HG02885 (cell line): ENCODE data around the gene OTOP2.
"Not testable (repeated sequence)": the region's sequence is repeated elsewhere in the genome, so short reads cannot be mapped to it uniquely, and the experiment has no call there.

Source experiments
- ATAC-seq: cut with Tn5 transposase; IDR thresholded peaks from one replicate; pipeline ENCODE4 v1.9.1; 2021; ENCODE audit warnings: mild to moderate bottlenecking; ENCODE audit not compliant: unreplicated experiment, poor library complexity

Gene OTOP2

DNA sequence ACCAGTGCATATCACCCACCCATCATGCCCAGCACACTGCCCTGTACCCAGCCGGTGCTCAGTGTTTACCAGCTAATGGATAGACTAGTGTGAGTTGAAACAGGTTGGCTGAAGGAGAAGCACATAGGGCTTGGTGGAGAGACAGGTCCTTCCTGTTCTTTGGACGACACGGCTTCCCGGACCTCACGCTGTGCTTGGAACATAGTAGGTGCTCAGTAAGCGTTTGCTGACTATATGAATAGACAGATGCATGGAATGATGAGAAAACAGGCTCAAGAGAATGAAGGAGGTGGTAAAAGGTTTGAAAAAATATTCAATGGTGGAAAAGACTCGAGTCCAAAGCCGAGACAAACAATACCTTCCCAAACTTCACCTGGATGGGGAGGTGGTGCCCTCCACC, 23.9 kb upstream of the OTOP2 start:
- ATAC-seq: no peak

DNA sequence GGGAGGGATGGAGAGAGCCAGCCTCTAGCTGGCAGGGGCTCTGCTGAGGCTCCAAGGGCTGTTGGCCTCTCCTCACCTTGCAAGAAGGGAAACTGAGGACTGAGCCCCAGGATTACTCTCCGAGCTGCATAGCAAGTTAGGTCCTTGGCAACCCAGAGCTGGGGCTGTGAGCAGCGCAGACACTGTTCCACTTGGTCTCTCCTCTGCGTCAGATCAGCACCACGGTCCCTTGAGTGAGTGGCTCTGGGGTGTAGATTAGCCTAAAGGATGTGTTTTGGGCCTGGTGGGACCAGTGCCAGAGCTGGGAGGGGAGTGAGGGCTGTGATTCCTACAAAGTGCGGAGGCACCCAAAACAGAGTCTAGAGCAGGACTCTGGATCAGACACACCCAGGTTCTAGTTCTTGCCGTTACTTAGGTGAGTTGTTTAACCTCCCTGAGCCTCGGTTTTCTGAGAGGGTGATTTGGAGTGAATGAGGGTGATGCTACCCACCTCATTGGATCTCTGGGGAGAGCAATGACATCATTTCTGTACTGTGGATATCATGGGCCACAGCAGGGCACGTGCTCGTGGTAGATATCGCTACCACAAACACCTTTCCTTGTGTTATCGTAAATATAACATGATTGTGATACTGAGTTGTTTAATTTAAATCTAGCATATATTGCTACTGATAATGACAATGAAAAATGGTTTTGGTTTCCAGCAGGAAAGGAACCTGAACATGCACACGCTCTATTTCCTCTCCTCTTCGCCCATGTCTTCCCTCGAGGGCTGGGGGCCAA, 22.5 kb upstream of the OTOP2 start:
- ATAC-seq: no peak

DNA sequence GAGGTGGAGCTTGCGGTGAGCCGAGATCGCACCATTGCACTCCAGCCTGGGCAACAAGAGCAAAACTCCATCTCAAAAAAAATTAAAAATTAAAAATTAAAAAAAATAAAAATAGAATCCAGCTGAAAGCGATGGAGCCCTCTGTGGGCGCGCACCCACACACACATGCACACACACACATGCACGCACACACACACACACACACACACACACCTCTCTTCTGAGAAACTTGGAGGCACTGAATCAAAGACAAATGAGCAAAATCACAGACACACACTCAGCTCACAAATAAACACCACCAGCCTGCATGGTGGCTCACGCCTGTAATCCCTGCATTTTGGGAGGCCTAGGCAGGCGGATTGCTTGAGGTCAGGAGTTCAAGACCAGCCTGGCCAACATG, 21.0 kb upstream of the OTOP2 start:
- ATAC-seq: no peak

DNA sequence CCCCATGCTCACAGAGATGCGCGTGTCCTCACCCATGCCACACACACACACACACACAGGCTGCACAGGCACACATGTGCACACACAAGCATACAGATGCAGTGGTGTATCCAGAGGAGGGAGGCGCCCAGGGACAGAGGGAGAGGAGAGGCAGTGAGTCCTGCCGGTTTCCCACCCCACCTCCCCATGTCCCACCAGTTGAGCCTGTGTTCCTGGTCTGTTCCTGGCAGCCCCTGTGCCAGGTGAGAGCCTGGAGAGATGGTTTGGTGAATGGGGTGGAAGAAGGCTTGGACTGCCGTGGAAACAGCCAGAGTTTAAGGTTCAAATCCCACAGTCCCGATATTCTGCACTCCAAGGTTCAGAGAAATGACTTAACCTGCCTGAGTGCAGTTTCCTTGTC, 20.4 kb upstream of the OTOP2 start:
- ATAC-seq: no peak

DNA sequence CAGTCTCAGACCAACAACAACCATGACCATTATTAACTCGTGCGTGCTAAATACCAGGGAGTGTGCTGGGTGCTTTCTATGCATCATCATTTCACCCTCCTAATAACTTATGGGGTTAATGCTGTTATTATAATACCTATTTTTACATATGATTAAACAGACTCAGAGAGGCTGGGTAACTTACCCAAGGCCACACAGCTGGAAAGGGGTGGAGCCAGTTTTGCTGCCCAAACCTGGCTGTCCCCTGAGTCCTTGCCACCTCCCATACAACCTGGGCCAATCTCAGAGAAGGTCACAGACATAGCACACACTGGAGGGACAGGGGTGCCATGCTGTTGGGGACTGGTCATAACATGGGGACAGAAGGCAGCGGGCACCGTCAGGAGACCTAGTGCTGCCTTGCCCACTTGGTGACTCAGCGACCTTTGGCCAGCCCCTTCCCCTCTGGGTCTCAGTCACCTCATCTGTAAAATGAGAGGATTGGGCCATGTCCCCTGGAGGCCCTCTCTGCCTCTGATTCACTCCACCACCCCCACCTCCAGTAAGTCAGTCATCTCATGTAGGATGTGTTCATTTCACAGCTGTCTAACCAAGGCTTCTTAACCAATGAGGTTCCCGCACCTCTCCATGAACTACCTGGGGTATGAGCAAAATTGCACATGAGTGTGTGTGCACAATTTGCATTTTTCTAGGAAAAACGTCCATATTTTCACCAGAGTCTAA, 19.2 kb upstream of the OTOP2 start:
- no peak for ATAC-seq

DNA sequence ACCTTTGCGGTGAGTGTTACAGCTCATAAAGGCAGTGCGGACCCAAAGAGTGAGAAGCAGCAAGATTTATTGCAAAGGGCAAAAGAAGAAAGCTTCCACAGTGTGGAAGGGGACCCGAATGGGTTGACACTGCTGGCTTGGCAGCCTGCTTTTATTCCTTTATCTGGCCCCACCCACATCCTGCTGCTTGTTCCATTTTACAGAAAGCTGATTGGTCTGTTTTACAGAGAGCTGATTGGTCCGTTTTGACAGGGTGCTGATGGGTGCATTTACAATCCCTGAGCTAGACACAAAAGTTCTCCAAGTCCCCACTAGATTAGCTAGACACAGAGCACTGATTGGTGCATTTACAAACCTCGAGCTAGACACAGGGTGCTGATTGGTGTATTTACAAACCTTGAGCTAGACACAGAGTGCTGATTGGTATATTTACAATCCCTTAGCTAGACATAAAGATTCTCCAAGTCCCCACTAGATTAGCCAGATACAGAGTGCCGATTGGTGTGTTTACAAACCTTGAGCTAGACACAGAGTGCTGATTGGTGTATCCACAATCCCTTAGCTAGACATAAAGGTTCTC, 17.8 kb upstream of the OTOP2 start:
- ATAC-seq: not testable (repeated sequence)

DNA sequence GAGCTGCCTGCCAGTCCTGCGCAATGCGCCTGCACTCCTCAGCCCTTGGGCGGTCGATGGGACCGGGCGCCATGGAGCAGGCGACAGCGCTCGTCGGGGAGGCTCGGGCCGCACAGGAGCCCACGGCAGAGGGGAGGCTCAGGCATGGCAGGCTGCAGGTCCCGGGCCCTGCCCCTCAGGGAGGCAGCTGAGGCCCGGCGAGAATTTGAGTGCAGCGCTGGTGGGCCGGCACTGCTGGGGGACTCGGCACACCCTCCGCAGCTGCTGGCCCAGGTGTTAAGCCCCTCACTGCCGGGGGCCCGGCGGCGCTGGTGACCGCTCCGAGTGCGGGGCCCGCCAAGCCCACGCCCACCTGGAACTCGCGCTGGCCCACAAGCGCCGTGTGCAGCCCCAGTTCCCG, 17.1 kb upstream of the OTOP2 start:
- no peak for ATAC-seq

DNA sequence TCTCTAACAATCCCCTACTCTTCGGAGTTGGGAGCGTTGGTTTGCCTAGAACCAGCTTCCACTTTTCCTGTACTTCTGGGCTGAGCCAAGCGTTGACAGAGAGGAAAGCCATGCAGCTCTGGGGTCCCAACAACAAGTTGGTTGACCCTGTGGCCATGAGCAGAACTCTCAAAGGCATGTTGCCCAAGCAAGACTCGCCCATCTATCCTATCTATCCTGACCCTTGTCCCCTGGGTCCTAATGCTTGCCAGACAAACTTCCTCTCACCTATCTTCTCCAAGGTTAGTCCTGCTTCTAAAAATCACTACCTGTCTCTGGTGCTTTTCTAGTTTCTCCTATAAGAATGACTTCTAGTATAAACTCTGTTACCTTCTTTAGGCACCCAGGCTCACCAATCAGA, 15.0 kb upstream of the OTOP2 start:
- not testable (repeated sequence) for ATAC-seq

DNA sequence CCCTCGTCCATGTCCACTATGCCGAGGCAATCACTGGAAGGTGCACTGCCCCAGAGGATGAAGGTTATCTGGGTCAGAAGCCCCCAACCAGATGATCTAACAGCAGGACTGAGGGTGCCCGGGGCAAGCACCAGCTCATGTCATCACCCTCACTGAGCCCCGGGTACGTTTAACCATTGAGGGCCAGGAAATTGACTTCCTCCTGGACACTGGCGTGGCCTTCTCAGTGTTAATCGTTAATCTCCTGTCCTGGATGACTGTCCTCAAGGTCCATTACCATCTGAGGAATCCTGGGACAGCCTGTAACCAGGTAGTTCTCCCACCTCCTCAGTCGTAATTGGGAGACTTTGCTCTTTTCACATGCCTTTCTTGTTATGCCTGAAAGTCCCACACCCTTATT, 12.7 kb upstream of the OTOP2 start:
- ATAC-seq: not testable (repeated sequence)

DNA sequence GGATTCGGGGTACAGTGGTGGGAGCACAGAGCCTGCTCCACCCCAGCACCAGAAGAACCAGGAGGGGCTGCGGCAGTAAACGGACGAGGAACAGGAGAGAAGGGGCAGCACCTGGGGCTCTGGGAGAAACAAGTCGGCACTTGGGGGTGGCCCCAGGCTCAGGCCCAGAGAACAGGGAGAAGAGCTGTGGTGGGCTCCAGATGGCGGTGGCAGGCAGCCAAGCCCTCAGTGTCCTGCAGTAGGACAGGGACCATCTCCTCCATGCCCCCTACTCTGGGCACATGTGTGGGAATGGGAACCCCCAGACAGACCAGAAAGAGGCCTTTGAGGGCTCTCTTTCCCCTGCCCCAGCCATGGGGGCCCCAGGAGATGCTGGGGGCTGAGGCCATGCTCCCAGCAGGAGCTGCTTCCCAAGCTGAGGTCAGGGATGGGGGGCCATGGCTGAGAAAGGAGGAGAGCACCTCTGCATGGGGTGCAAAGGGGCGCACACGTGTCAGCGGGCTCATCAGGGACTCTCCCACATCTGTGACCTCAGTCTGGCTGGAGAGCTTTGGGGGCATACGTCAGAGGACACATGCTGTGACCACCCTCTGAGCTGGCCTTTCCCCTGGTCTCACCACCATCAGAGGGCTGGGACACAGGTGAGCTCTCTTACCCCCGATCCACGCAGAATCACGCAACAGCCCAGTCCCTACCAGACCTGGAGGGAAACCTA, 7.8 kb upstream of the OTOP2 start:
- no peak for ATAC-seq

DNA sequence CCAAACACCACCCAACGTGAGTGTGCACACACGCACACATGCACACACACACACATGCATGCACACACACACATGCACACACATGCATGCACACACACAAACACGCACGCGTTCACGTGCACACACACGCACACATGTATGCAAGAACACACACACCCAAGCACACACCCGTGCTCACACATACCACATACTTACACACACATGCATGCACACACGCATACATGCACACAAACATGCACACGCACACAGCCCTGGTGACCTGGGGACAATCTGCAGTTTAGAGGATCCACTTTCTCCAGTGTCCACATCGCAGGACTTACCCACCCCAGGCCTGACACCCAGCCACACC, 7.2 kb upstream of the OTOP2 start:
- no peak for ATAC-seq

DNA sequence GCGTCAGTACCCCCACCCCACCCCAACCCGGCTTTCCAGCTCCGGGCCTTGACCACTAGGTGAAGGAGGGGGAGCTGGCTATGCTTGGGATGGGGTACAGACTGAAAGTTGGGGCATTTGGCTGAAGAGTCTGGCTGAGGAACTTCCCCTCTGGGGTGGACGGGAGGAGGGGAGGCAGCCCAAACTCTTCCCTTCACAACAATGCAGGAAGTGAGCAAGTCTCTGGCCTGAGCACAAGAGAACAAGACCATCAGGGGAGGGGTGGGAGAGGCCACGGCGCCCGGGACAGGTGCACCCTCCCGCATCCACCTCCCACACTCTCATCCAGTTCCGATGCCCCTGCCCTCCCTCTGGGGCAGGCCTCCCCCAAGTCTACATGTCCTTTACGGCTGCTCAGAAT, 6.6 kb upstream of the OTOP2 start:
- ATAC-seq: no peak

DNA sequence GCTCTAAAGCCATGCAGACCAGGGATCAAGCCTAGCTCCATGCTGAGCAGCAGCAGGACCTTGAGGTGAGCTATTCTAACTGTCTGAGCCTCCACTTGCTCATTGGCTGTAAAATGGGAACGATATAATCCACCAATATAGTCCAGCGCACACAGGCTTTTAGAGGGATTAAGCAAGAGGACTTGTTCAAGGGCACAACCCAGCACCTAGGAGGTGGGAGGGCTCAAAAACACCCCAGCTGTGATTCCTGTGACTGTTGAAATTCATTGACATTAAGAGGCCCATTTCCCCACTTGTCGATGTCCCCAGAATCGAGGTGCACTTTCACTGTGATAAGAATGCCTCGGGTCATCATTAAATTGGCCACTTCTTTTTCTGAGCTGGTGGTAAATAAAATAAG, 5.2 kb upstream of the OTOP2 start:
- no peak for ATAC-seq

DNA sequence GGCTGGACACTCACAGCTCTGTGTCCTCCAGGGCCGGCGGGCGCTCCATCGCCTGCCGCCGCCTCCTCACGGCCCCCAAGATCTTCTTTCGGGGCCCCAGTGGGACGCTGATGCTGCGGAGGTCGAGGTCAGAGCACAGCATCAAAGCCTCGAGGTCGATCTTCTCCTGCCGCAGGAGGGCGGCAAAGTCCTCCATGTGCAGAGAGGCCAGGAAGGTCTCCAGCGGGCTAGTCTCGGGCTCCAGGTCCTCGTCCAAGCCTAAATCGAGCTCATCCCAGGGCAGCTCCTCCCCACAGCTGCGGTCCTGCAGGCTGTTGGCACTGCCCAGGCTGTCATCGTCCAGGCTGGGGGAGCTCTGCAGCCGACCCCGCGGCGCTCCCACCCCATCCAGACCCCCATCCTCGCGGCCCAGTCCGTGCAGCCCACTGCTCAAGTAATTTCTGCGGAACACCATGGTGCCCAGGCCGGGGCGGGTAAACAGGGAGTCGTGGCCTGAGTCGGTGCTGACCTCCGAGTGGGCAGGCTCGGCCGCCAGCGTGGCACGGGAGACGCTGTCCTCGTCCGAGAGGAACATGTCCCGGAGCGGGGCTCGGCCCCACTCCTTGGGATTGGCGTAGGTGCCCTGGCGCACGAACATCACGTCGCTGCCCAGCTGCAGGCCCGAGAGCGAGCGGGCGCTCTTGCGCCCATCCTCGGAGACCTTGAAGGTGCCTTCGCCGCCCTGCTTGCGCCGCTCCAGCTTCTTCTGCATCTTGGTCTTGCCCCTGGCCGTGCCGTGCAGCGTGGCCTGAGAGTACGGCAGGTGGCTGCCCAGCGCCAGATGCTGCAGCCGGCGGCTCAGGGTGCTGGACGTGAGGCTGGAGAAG, 4.4 kb upstream of the OTOP2 start:
- ATAC-seq: no peak

DNA sequence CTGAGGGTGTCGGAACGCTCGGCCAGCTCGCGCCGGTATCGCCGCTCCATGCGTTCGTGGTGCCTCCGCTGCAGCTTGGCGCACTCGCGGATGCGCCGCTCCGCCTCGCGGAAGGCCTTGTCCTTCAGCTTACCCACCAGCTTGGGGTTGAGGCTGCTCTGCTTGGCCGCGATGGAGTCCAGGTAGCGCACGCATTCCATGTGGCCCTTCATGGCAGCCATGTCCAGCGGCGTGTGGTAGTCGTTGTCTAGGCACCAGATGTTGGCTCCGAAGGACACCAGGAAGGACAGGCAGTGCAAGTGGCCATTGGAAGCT, 3.8 kb upstream of the OTOP2 start:
- no peak for ATAC-seq

DNA sequence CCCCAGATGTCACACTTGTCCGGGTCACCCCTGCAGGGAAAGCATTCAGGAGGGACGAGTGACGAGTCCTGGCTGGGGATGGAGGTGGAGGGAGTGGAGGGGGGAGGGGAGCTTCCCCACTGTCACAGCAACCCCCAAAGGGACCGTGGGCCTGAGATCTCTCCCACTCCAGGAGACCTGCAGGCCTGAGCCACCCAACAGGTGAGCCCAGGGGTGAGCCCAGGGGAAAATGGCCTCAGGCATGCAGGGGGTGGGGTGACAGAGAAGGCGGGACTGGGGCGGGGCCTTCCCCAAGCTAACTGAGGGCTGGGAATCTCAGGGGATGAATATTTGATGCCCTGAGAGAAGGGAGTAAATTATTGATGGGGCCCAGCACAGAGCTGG, 3.4 kb upstream of the OTOP2 start:
- no peak for ATAC-seq

DNA sequence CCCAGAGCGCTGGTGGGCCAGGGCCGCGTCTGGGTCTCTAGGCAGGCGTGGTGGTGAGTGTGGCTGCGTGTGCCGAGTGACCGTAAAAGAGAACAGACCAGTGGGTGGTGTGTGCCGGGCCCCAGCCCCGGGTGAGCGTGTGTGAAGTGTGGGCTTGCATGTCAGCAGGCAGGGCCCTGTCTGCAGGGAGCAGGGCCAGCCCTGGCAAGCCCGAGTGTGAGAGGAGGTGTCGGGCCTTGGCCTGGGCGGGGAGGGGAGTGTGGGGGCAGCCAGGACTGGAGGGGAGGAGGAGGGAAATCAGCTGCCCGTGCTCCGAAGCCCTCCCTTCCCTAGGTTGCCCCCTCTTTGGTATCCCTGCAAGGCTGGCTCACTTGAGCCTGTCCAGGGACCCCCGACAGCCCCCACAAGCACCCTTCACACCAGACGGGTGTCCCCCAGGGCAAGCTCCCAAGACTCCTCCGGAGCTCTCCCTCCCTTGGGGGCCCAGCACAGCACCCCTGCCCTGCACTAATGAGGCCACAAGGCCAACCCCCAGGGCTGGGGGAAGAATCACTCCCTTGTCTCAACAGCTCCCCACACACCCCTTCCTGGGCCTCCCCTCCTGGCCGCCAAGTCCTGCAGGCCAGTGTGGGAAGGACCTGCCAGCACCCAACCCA, 2.9 kb upstream of the OTOP2 start:
- ATAC-seq: no peak

DNA sequence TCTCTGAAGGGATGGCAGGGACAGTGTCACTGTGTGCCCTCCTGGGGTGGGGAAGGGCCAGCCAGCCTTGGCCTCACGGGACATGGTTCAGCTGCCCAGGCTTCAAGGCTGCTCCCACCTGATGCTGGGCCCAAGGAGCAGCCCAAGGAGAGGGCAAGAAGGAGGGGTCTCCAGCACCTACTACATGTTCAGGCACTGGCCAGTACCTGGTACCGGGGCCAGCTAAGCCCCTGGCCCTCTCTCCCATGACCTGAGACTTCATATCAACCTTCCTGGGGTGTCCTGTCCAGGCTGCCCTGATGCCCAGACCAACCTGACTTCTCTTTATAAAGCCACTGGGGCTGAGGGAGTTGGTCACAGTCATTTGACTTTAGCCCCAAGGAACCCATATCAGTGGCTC, 2.3 kb upstream of the OTOP2 start:
- no peak for ATAC-seq

DNA sequence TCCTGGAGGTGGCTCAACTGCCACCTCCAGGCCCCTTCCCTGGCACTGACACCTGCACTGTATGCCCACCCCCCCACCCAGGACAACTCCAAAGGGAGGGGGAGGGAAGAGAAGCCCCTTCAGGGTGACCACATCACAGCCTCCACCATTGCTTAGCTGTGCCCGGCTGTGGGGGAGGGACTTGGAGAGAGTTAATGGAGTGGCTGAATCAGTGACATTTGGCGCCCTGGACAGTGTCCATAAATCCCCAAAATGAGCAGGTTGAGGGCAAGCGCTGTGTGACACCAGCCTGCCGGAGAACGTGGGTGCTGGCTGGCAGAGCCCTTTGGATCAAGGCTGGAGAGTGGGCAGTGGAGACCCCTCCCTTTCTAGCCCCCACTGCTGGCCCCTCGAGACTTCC, 1.9 kb upstream of the OTOP2 start:
- no peak for ATAC-seq
